PC-3 (cell line): Measurements from ENCODE around the gene TLE7. TPM values are rescaled to one million over a fixed set of nuclear protein-coding genes. Genes with fewer than 3 reads are reported as not detected.

Experiments used
- ATAC-seq: fragments of 200-7000 bp; cut with Tn5 transposase; 2 replicates; pipeline ENCODE4 v1.9.1; 2020; ENCODE audit warnings: mild to moderate bottlenecking, moderate library complexity
- BruUV-seq: library from RNA; stranded (reverse); fragments of 400-500 nt; replicated peaks from 2 replicates; lab custom pipeline; 2021; lab: Mats Ljungman, UMichigan
- CTCF ChIA-PET: fragments of 300-600 bp; sonication (Branson Sonifier 250); formaldehyde crosslinking; loops from one replicate; lab custom pipeline; 2022; ENCODE audit warnings: antibody characterized with exemption; lab: Charles Lee
- POLR2A ChIA-PET: fragments of 300-600 bp; sonication (Branson Sonifier 250); formaldehyde crosslinking; loops from one replicate; lab custom pipeline; 2022; ENCODE audit warnings: antibody characterized with exemption; ENCODE audit not compliant: unreplicated experiment; lab: Charles Lee
- DNase-seq: peaks from one replicate; pipeline ENCODE4 v3.0.0-alpha.2; 2015
- H2AFZ ChIP-seq: fragments of 300-600 bp; sonication (generic); 2 replicates; pipeline ENCODE4 v1.6.0; 2016; ENCODE audit warnings: antibody characterized with exemption, low read length
- H3F3A ChIP-seq: fragments of 300-600 bp; sonication (generic); one replicate; pipeline ENCODE4 v1.6.0; 2017; ENCODE audit warnings: antibody characterized with exemption, low read length, control low read depth, mild to moderate bottlenecking; ENCODE audit not compliant: unreplicated experiment
- H3K27ac ChIP-seq: fragments of 300-600 bp; sonication (generic); 2 replicates; pipeline ENCODE4 v1.5.1; 2016; ENCODE audit warnings: mild to moderate bottlenecking, low read length
- H3K27me3 ChIP-seq: fragments of 300-600 bp; sonication (generic); 2 replicates; pipeline ENCODE4 v1.6.1; 2016; ENCODE audit warnings: low read length, mixed read lengths
- H3K36me3 ChIP-seq: fragments of 300-600 bp; sonication (generic); 2 replicates; pipeline ENCODE4 v1.6.1; 2016; ENCODE audit warnings: low read depth, mixed run types, low read length, mixed read lengths
- H3K4me1 ChIP-seq: fragments of 300-600 bp; sonication (generic); 2 replicates; pipeline ENCODE4 v1.5.1; 2016; ENCODE audit warnings: low read length; ENCODE audit not compliant: insufficient read depth
- H3K4me2 ChIP-seq: fragments of 300-600 bp; sonication (generic); 2 replicates; pipeline ENCODE4 v1.6.0; 2016; ENCODE audit warnings: low read length
- H3K4me3 ChIP-seq: fragments of 300-600 bp; sonication (generic); 2 replicates; pipeline ENCODE4 v1.5.1; 2016; ENCODE audit warnings: mild to moderate bottlenecking, low read length, mixed read lengths
- H3K79me2 ChIP-seq: fragments of 300-600 bp; sonication (generic); 2 replicates; pipeline ENCODE4 v1.6.1; 2017; ENCODE audit warnings: low read length, mixed read lengths
- H3K9ac ChIP-seq: fragments of 300-600 bp; sonication (generic); 2 replicates; pipeline ENCODE4 v1.6.0; 2016; ENCODE audit warnings: mild to moderate bottlenecking, low read length
- H3K9me2 ChIP-seq: fragments of 300-600 bp; sonication (generic); replicated peaks from 2 replicates; pipeline ENCODE4 v1.6.1; 2016; ENCODE audit warnings: mixed run types, low read length, mixed read lengths
- H3K9me3 ChIP-seq: fragments of 300-600 bp; sonication (generic); 2 replicates; pipeline ENCODE4 v1.6.1; 2016; ENCODE audit warnings: low read length, mixed read lengths
- H4K20me1 ChIP-seq: fragments of 300-600 bp; sonication (generic); 2 replicates; pipeline ENCODE4 v1.6.1; 2016; ENCODE audit warnings: low read length, mixed read lengths
- EZH2 ChIP-seq: fragments of 300-600 bp; sonication (generic); IDR thresholded peaks from one replicate; pipeline ENCODE4 v1.6.1; 2017; ENCODE audit warnings: antibody characterized with exemption, mild to moderate bottlenecking, low read length; ENCODE audit not compliant: unreplicated experiment
- EZH2phosphoT487 ChIP-seq: fragments of 300-600 bp; sonication (generic); IDR thresholded peaks from 2 replicates; pipeline ENCODE4 v1.6.1; 2018; ENCODE audit warnings: mild to moderate bottlenecking, antibody characterized with exemption, low read length, borderline replicate concordance
- intact Hi-C: fragments of 100-400 bp; cut with micrococcal nuclease; formaldehyde crosslinking; loops from 2 replicates; pipeline ENCODE4 v1.9.0; 2023
- total RNA-seq: library from RNA; depleted of rRNA; stranded (reverse); fragments of >200 nt; gene quantifications from 2 replicates; pipeline ENCODE4 v1.2.3, GENCODE V29; 2014
- TF ChIP-seq, protein P1 (sequence below): fragments of 300-600 bp; sonication (generic); conservative IDR thresholded peaks from 2 replicates; pipeline ENCODE4 v1.5.1; 2017; ENCODE audit warnings: antibody characterized with exemption, low read depth, mild to moderate bottlenecking, low read length

TLE7 gene
- total RNA-seq, 1 experiment from 2014 or later: not detected

- no TSS peak for BruUV-seq
- H3K9me3 ChIP-seq: peaks cover 8% of the 10 kb centered on the region
These were observed 1.9 kb upstream of the TLE7 start for GRCh38 chr16:71443714-71444113.

DNA sequence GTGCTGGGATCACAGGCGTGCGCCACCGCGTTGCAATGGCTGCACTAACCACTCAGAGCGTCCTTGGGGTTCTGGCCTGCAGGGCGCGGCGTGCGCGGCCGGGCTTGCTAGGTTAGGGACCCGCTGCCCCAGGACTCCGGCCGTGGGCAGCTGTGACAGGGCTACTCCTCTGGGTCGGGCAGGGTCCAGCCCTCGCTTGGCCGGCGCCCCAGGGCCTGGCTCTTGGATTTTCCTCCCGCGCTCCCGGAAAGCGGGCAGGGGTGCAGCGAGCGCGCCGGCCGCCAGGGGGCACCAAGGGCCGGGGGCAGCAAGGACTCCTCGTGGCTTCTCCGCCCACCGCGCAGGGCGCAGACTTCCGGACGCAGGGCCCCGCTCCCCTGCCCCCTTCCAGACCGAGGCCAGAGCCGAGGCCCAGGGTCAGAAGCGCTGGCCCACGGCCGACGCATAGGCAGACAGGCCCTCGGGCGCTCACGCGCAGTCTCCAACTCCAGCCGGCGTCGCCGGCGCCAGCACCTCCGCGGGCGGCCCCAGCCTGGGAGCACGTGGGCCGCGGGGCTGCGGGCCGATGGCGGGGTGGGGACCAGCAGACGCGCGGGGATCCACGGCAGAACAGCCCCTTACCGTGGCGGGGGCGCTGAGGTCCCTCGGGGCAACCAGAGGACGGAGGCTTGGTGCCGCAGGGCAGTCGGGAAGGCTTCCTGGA lies 355 bp downstream of the TLE7 start:
- Histone ChIP-seq H3K4me1 (no peaks in the 10 kb centered on the region), H3K4me2 (no peak overlapping the region), H3K9ac (no peak overlapping the region), H3K27me3 (peaks cover 19% of the 10 kb centered on the region), H3K9me3 (no peaks in the 10 kb centered on the region), H3K79me2 (no peaks in the 10 kb centered on the region), H4K20me1 (no peaks in the 10 kb centered on the region), H2AFZ (no peak overlapping the region), H3F3A (no peaks in the 10 kb centered on the region), H3K27ac (no peak overlapping the region), H3K36me3 (no peaks in the 10 kb centered on the region), H3K4me3 (no peak overlapping the region), H3K9me2 (no peaks in the 10 kb centered on the region)
- ChIA-PET POLR2A (no interaction called here), CTCF (no interaction called here)
- ATAC-seq (no peak), DNase-seq (no peak)
- TF ChIP-seq, protein P1, sequence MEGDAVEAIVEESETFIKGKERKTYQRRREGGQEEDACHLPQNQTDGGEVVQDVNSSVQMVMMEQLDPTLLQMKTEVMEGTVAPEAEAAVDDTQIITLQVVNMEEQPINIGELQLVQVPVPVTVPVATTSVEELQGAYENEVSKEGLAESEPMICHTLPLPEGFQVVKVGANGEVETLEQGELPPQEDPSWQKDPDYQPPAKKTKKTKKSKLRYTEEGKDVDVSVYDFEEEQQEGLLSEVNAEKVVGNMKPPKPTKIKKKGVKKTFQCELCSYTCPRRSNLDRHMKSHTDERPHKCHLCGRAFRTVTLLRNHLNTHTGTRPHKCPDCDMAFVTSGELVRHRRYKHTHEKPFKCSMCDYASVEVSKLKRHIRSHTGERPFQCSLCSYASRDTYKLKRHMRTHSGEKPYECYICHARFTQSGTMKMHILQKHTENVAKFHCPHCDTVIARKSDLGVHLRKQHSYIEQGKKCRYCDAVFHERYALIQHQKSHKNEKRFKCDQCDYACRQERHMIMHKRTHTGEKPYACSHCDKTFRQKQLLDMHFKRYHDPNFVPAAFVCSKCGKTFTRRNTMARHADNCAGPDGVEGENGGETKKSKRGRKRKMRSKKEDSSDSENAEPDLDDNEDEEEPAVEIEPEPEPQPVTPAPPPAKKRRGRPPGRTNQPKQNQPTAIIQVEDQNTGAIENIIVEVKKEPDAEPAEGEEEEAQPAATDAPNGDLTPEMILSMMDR: no peak
- no peak for TF ChIP-seq EZH2
- no peak for TF ChIP-seq EZH2phosphoT487
- intact Hi-C loops: no loop called here
- no TSS peak for BruUV-seq

More at GRCh38 chr16:71443714-71444113, 1.9 kb upstream of the TLE7 start:
- Histone ChIP-seq H3K4me1 (no peaks in the 10 kb centered on the region), H3K27ac (no peak overlapping the region), H3F3A (no peaks in the 10 kb centered on the region), H2AFZ (no peak overlapping the region), H3K4me2 (no peak overlapping the region), H3K36me3 (peaks cover 11% of the 10 kb centered on the region), H4K20me1 (no peaks in the 10 kb centered on the region), H3K4me3 (no peak overlapping the region), H3K9ac (no peak overlapping the region), H3K27me3 (peaks cover 10% of the 10 kb centered on the region; the same call in 1 of the 2 replicates), H3K9me2 (no peaks in the 10 kb centered on the region), H3K79me2 (no peaks in the 10 kb centered on the region)
- TF ChIP-seq, protein P1: no peak
- no peak for TF ChIP-seq EZH2phosphoT487
- TF ChIP-seq EZH2: no peak
- ChIA-PET CTCF (no interaction called here), POLR2A (no interaction called here)
- no peak for DNase-seq
- intact Hi-C loops: no loop called here
- no peak for ATAC-seq

DNA sequence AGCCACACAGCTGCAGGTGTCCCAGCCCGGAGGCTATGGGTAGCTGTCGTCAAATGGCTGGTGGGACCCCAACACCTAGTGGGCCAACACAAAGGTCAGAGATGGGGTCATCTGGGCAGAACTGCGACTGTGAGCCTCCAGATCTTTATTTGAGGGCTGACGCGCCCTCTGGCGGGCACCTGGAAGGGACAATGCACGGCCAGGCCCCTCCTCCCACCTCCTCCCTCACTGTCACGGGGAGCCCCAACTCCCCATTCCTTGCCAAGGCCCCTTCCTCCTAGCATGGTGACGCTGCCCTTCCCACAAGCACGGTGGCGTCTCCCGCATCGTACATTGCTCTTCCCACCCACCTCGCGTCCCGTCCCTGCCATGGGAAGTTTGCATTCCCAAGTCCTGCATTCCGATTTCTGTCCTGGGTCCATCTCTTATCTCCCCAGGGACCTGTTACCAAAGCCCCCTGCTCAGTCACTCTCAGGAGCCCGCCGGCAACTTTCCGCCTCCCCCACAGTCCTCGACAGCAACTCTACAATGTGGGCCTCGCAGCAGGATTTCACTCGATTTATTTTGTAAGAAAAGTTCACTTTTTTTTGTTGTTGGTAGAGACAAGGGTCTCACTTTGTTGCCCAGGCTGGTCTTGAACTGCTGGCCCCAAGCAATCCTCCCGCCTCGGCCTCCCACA lies 1.0 kb downstream of the TLE7 start:
- H3K27me3 ChIP-seq: peaks cover 19% of the 10 kb centered on the region
- H2AFZ ChIP-seq: no peak overlapping the region
- no peaks in the 10 kb centered on the region for H4K20me1 ChIP-seq
- no peak for TF ChIP-seq EZH2
- TF ChIP-seq, protein P1: peak; percentile 57
- no peaks in the 10 kb centered on the region for H3K9me3 ChIP-seq
- ChIA-PET POLR2A (no interaction called here), CTCF (no interaction called here)
- H3K27ac ChIP-seq: no peak overlapping the region
- no peaks in the 10 kb centered on the region for H3K9me2 ChIP-seq
- H3K4me1 ChIP-seq: no peaks in the 10 kb centered on the region
- no peaks in the 10 kb centered on the region for H3K79me2 ChIP-seq
- intact Hi-C loops: no loop called here
- DNase-seq: peak; percentile 12
- BruUV-seq: no TSS peak
- H3K9ac ChIP-seq: no peak overlapping the region
- H3K36me3 ChIP-seq: no peaks in the 10 kb centered on the region
- no peak for ATAC-seq
- H3K4me2 ChIP-seq: no peak overlapping the region
- H3K4me3 ChIP-seq: no peak overlapping the region
- H3F3A ChIP-seq: no peaks in the 10 kb centered on the region
